Esophagus muscularis mucosa (tissue), 4 donors: ENCODE measurements around the gene TAAR6. TPM values are rescaled to one million over a fixed set of nuclear protein-coding genes. Genes with fewer than 3 reads are reported as not detected.

Source experiments
- DNase-seq: peaks from one replicate; pipeline ENCODE4 v3.0.0-alpha.2; 2017; ENCODE audit errors: extremely low spot score
- H3K27ac ChIP-seq, 4 donors: fragments of 200-600 bp; sonication (generic); replicated peaks in 1 of 4; 1 replicate in 3 of 4; 2 replicates in 1 of 4; pipeline ENCODE4 v1.5.1; 2016 to 2019; ENCODE audit warnings: mild to moderate bottlenecking in 1 of 4
- H3K27me3 ChIP-seq, 4 donors: fragments of 200-600 bp; sonication (generic); one replicate each; pipeline versions ENCODE4 v1.5.1 to v1.6.0; 2016 to 2019
- H3K36me3 ChIP-seq, 4 donors: fragments of 200-600 bp; sonication (generic); one replicate each; pipeline ENCODE4 v1.5.1; 2016 to 2019
- H3K4me1 ChIP-seq, 4 donors: fragments of 200-600 bp; sonication (generic); one replicate each; pipeline ENCODE4 v1.5.1; 2016 to 2019
- H3K4me3 ChIP-seq, 4 donors: fragments of 200-600 bp; sonication (generic); 1 replicate in 2 of 4; 2 replicates in 2 of 4; pipeline ENCODE4 v1.5.1; 2016 to 2019; ENCODE audit warnings: mild to moderate bottlenecking in 4 of 4, moderate library complexity in 1 of 4
- H3K9me3 ChIP-seq, 4 donors: fragments of 200-600 bp; sonication (generic); 1 replicate in 3 of 4; 2 replicates in 1 of 4; pipeline ENCODE4 v1.5.1; 2016 to 2019
- CTCF ChIP-seq, 3 experiments: fragments of 200-600 bp in 2 of 3; fragments of 450-650 bp in 1 of 3; sonication (generic) in 2 of 3; IDR thresholded peaks; one replicate each; pipeline ENCODE4 v1.5.1; 2017 to 2019; ENCODE audit warnings: antibody characterized with exemption in 3 of 3, mild to moderate bottlenecking in 2 of 3, moderate library complexity in 1 of 3
- EP300 ChIP-seq: sonication (generic); formaldehyde crosslinking; IDR thresholded peaks from one replicate; pipeline ENCODE4 v1.6.1; 2017; ENCODE audit warnings: antibody characterized with exemption
- POLR2A ChIP-seq: fragments of 450-650 bp; IDR thresholded peaks from one replicate; pipeline ENCODE4 v1.6.1; 2017; ENCODE audit warnings: antibody characterized with exemption, moderate library complexity, mild to moderate bottlenecking, low read depth
- POLR2AphosphoS5 ChIP-seq, 2 donors: sonication (generic); formaldehyde crosslinking; IDR thresholded peaks; one replicate each; pipeline ENCODE4 v1.6.1; 2017; ENCODE audit warnings: antibody characterized with exemption in 2 of 2
- WGBS: methylation state at CpG from one replicate; pipeline ENCODE4 v1.1.5; 2018; 5-methylcytosine and 5-hydroxymethylcytosine counted together
- intact Hi-C: fragments of 100-400 bp; cut with DNase I; formaldehyde crosslinking; loops from one replicate; pipeline ENCODE4 v1.15.1; 2023
- small RNA-seq, 3 donors: library from RNA; depleted of rRNA; stranded (forward); fragments of <200 nt; gene quantifications; one replicate each; pipeline ENCODE3, GENCODE V24; 2016
- total RNA-seq, 4 donors: library from RNA; depleted of rRNA; stranded (reverse); fragments of >200 nt; gene quantifications; one replicate each; pipeline versions ENCODE4 v1.1.0 to v1.2.1, GENCODE V29; 2016

Gene TAAR6
- total RNA-seq, 4 donors from 2014 or later: not detected

- no peak for DNase-seq
- TF ChIP-seq POLR2AphosphoS5 (IDR thresholded peaks at IDR 0.05): no peak
- no peak for TF ChIP-seq CTCF (IDR thresholded peaks at IDR 0.05)
- no peak for TF ChIP-seq POLR2A
- TF ChIP-seq EP300: no peak
- Histone ChIP-seq H3K4me3 (no peak overlapping the region), H3K27ac (no peak overlapping the region), H3K4me1 (no peaks in the 10 kb centered on the region), H3K36me3 (no peaks in the 10 kb centered on the region), H3K27me3 (no peaks in the 10 kb centered on the region), H3K9me3 (no peaks in the 10 kb centered on the region)
- WGBS: 72% methylated on average over 3 of the region's 4 CpGs
- intact Hi-C loops: no loop called here
Measured at GRCh38 chr6:132612449-132613108, 42.5 kb downstream of the TAAR6 start.

- H3K9me3 ChIP-seq: no peaks in the 10 kb centered on the region
- no peaks in the 10 kb centered on the region for H3K27me3 ChIP-seq
- no peak for TF ChIP-seq CTCF (IDR thresholded peaks at IDR 0.05)
- no peak for TF ChIP-seq POLR2AphosphoS5 (IDR thresholded peaks at IDR 0.05)
- no peak for TF ChIP-seq POLR2A
- no peak for TF ChIP-seq EP300
- WGBS: 86% methylated on average over 6 of the region's 7 CpGs
- no peaks in the 10 kb centered on the region for H3K4me1 ChIP-seq
- no peaks in the 10 kb centered on the region for H3K36me3 ChIP-seq
- intact Hi-C loops: no loop called here
- no peak overlapping the region for H3K27ac ChIP-seq
- H3K4me3 ChIP-seq: no peak overlapping the region
- DNase-seq: no peak
Measured at GRCh38 chr6:132614554-132614953, 44.4 kb downstream of the TAAR6 start.

- Histone ChIP-seq H3K9me3 (no peaks in the 10 kb centered on the region), H3K27ac (no peak overlapping the region), H3K4me3 (no peak overlapping the region), H3K4me1 (no peaks in the 10 kb centered on the region), H3K27me3 (no peaks in the 10 kb centered on the region), H3K36me3 (no peaks in the 10 kb centered on the region)
- intact Hi-C loops: no loop called here
- TF ChIP-seq EP300 (no peak), POLR2AphosphoS5 (IDR thresholded peaks at IDR 0.05) (no peak), CTCF (IDR thresholded peaks at IDR 0.05) (no peak), POLR2A (no peak)
- 34% methylated on average over 1 of the region's 1 CpG for WGBS
- DNase-seq: no peak
Measured at GRCh38 chr6:132616677-132617076, 46.6 kb downstream of the TAAR6 start.

Small RNA genes lying within 50 kb of the gene (small RNA-seq; reads per million reads assigned to genes)
- gene TAAR7P: 0 reads per million in 3 donors

Other genes starting within 250 kb of the TAAR6 start
- gene MOXD1, start 168.8 kb upstream of the TAAR6 start, total RNA-seq: 10 to 100 TPM; 14.2 to 32.4 (median 23.6) TPM
- 10 to 100 TPM; 43.2 to 81.4 (median 49.9) TPM for gene STX7, start 57.2 kb upstream of the TAAR6 start, total RNA-seq
- gene TAAR9, start 32.0 kb upstream of the TAAR6 start, total RNA-seq: not detected
- not detected for gene TAAR8, start 17.6 kb upstream of the TAAR6 start, total RNA-seq
- gene TAAR5, start 19.4 kb downstream of the TAAR6 start, total RNA-seq: not detected
- gene TAAR2, start 54.0 kb downstream of the TAAR6 start, total RNA-seq: not detected
- not detected for gene TAAR1, start 88.9 kb downstream of the TAAR6 start, total RNA-seq
- gene VNN1, start 143.7 kb downstream of the TAAR6 start, total RNA-seq: 1 to 10 TPM in 3 of 4 donors, under 1 TPM in 1; 0.57 to 2.7 (median 1.3) TPM
- gene VNN2, start 187.6 kb downstream of the TAAR6 start, total RNA-seq: 10 to 100 TPM in 1 of 4 donors, 1 to 10 TPM in 1, under 1 TPM in 2; 0.42 to 10.9 (median 1.8) TPM
- gene SLC18B1, start 228.3 kb downstream of the TAAR6 start, total RNA-seq: 1 to 10 TPM; 4.8 to 6.2 (median 5.7) TPM
- 1,000 to 10,000 TPM in 3 of 4 donors, 100 to 1,000 TPM in 1; 892 to 2,519 (median 1,816) TPM for gene RPS12, start 244.2 kb downstream of the TAAR6 start, total RNA-seq